Activated CD8-positive, alpha-beta memory T cell treated with anti-CD3 and anti-CD28 coated beads, Interleukin-2, amount 50 U/mL, for 4 hours (primary cell): ENCODE measurements around the gene DAB1.

Experiments used
- DNase-seq: peaks from one replicate; pipeline ENCODE4 v3.0.0-alpha.2; 2020

DAB1 gene

GRCh38 chr1:57007472-57007871 is 416.4 kb downstream of the DAB1 start:
- DNase-seq: no peak

GRCh38 chr1:57003398-57004139 is 420.3 kb downstream of the DAB1 start:
- no peak for DNase-seq

GRCh38 chr1:56995414-56996100 is 428.3 kb downstream of the DAB1 start:
- no peak for DNase-seq

GRCh38 chr1:56993475-56993874 is 430.4 kb downstream of the DAB1 start:
- DNase-seq: no peak

GRCh38 chr1:56992318-56993125 is 431.3 kb downstream of the DAB1 start:
- DNase-seq: no peak

GRCh38 chr1:56991576-56991975 is 432.3 kb downstream of the DAB1 start:
- DNase-seq: no peak

- no peak for DNase-seq
These were observed 437.5 kb downstream of the DAB1 start for GRCh38 chr1:56986397-56986796.

- DNase-seq: no peak
These were observed 438.0 kb downstream of the DAB1 start for GRCh38 chr1:56985857-56986256.

GRCh38 chr1:56983484-56983883 is 440.4 kb downstream of the DAB1 start:
- DNase-seq: no peak

GRCh38 chr1:56979986-56980755 is 443.7 kb downstream of the DAB1 start:
- no peak for DNase-seq

- no peak for DNase-seq
These were observed 445.0 kb downstream of the DAB1 start for GRCh38 chr1:56978819-56979218.

- no peak for DNase-seq
These were observed 445.9 kb downstream of the DAB1 start for GRCh38 chr1:56977910-56978309.

GRCh38 chr1:56975446-56975845 is 448.4 kb downstream of the DAB1 start:
- DNase-seq: no peak

- no peak for DNase-seq
These were observed 449.7 kb downstream of the DAB1 start for GRCh38 chr1:56973923-56974742.

- no peak for DNase-seq
These were observed 450.9 kb downstream of the DAB1 start for GRCh38 chr1:56972976-56973375.

- DNase-seq: no peak
These were observed 453.6 kb downstream of the DAB1 start for GRCh38 chr1:56970280-56970679.

GRCh38 chr1:56968878-56969495 is 454.9 kb downstream of the DAB1 start:
- DNase-seq: no peak

- no peak for DNase-seq
These were observed 455.7 kb downstream of the DAB1 start for GRCh38 chr1:56967900-56968832.

- DNase-seq: no peak
These were observed 456.5 kb downstream of the DAB1 start for GRCh38 chr1:56967355-56967754.

- DNase-seq: no peak
These were observed 457.2 kb downstream of the DAB1 start for GRCh38 chr1:56966698-56966999.
